Measurements from ENCODE around the gene MTAP.

MTAP gene

GRCh38 chr9:21852754-21853153 lies 50.3 kb downstream of the MTAP start:
- no peak for DNase-seq (ENCODE audit: low spot score)

- no peak for DNase-seq (ENCODE audit: low spot score)
Measured at GRCh38 chr9:21853414-21853813, 51.0 kb downstream of the MTAP start.

GRCh38 chr9:21854119-21854518 lies 51.7 kb downstream of the MTAP start:
- no peak for DNase-seq (ENCODE audit: low spot score)

GRCh38 chr9:21854594-21854993 lies 52.2 kb downstream of the MTAP start:
- DNase-seq (ENCODE audit: low spot score) = no peak

GRCh38 chr9:21856301-21857094 lies 54.1 kb downstream of the MTAP start:
- peak; percentile 72 for DNase-seq (ENCODE audit: low spot score)

- DNase-seq (ENCODE audit: low spot score) = no peak
Measured at GRCh38 chr9:21862871-21863270, 60.4 kb downstream of the MTAP start.

- no peak for DNase-seq (ENCODE audit: low spot score)
Measured at GRCh38 chr9:21864505-21864904, 62.1 kb downstream of the MTAP start.

- no peak for DNase-seq (ENCODE audit: low spot score)
Measured at GRCh38 chr9:21866302-21866701, 63.9 kb downstream of the MTAP start.

GRCh38 chr9:21871256-21871975 lies 69.0 kb downstream of the MTAP start:
- DNase-seq (ENCODE audit: low spot score) = no peak

GRCh38 chr9:21872696-21873095 lies 70.3 kb downstream of the MTAP start:
- no peak for DNase-seq (ENCODE audit: low spot score)

- DNase-seq (ENCODE audit: low spot score) = peak; percentile 24
Measured at GRCh38 chr9:21873540-21874221, 71.2 kb downstream of the MTAP start.

GRCh38 chr9:21875893-21876292 lies 73.5 kb downstream of the MTAP start:
- DNase-seq (ENCODE audit: low spot score) = no peak

GRCh38 chr9:21883642-21884041 lies 81.2 kb downstream of the MTAP start:
- DNase-seq (ENCODE audit: low spot score) = no peak

GRCh38 chr9:21889673-21890072 lies 87.2 kb downstream of the MTAP start:
- DNase-seq (ENCODE audit: low spot score) = no peak

- DNase-seq (ENCODE audit: low spot score) = no peak
Measured at GRCh38 chr9:21890696-21891095, 88.3 kb downstream of the MTAP start.

GRCh38 chr9:21901546-21901945 lies 99.1 kb downstream of the MTAP start:
- no peak for DNase-seq (ENCODE audit: low spot score)

GRCh38 chr9:21902136-21902535 lies 99.7 kb downstream of the MTAP start:
- no peak for DNase-seq (ENCODE audit: low spot score)

GRCh38 chr9:21903380-21903965 lies 101.0 kb downstream of the MTAP start:
- no peak for DNase-seq (ENCODE audit: low spot score)

- peak; percentile 27 for DNase-seq (ENCODE audit: low spot score)
Measured at GRCh38 chr9:21904371-21904770, 101.9 kb downstream of the MTAP start.

GRCh38 chr9:21904776-21905175 lies 102.3 kb downstream of the MTAP start:
- no peak for DNase-seq (ENCODE audit: low spot score)

- DNase-seq (ENCODE audit: low spot score) = no peak
Measured at GRCh38 chr9:21906213-21906612, 103.8 kb downstream of the MTAP start.

GRCh38 chr9:21906881-21907280 lies 104.4 kb downstream of the MTAP start:
- no peak for DNase-seq (ENCODE audit: low spot score)

All from GM03348 (cell line).